ENCODE measurements around the gene MSH6. TPM values are rescaled to one million over a fixed set of nuclear protein-coding genes. Genes with fewer than 3 reads are reported as not detected.
"Not testable (repeated sequence)": the region's sequence is repeated elsewhere in the genome, so short reads cannot be mapped to it uniquely, and the experiment has no call there.

The MSH6 gene
- total RNA-seq, 2 donors from 2014 or later = 24.9 to 25.2 TPM

DNA sequence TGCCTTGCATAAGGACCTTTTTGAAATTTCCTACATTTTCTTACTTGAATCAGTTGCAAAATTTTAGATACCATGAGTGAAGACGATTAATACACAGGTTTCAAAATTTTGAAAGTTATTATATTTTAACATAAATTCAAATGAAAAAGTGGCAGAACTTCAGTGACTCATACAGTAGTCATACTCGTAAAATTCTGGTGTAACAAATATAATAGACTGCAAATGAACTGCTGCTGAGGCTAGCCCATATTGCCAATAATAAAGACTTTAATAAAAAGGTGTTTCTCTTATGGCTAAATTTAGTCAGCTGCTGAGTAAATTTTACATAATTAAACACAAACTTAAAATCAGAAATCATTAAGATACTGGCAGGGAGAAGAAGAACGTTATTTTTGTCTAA is 36.9 kb downstream of the MSH6 start:
- ATAC-seq (no peak), DNase-seq (no peak)
- intact Hi-C loops (cut with DNase I) = no loop called here

DNA sequence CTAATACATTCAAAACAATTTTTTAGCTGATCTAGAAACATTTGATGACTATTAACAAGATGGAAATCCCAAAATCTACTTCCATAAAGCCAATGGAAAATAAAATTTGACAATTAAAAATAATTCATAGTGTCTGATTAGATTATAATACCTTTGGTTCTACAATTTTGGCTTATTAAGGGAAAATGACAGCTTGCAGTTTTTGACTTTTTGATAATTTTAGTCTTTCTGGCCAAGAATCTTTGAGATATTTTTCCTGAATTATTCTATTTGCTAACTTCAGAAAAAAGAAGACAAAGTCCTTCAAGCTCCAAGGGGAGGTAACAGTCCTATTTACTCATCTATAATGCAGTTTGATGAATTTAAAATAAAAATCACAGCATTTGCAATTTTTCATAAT is 39.6 kb downstream of the MSH6 start:
- ATAC-seq = no peak
- intact Hi-C loops (cut with DNase I) = no loop called here
- no peak for DNase-seq

DNA sequence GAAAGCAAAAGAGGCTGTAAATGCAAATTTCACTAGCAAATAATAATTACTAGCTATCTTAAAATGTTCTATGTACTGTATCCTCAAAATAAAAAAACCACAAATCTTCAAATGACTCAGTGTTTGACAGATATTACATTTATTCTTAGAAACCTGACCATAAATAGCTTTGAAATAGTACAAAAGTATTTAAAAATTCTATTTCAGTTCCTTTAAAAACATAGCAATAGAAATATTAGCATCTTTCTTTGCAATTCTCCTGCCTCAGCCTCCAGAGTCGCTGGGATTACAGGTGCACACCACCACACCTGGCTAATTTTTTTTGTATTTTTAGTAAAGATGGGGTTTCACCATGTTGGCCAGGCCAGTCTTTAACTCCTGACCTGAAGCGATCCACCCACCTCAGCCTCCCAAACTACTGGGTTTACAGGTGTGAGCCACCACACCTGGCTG is 50.6 kb downstream of the MSH6 start:
- no peak for ATAC-seq
- intact Hi-C loops (cut with DNase I) = no loop called here
- no peak for DNase-seq

DNA sequence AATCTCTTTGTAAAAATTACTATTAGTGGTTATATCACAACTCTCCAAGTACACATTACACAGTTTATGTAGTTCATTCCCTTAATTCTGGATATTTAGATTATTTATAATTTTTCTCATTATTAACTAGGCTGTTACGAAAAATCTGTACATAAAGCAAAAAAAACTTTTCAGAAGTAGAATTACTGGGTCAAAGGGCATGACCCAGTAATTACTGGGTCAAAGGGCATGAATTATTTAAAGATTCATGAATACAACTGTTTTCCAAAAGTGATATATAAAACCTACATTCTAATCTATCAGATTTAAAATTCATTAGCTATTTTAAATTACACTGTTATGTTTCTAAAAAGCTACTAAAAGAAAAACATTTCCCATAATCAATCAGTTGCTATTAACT is 55.3 kb downstream of the MSH6 start:
- intact Hi-C loops (cut with DNase I) = no loop called here
- no peak for ATAC-seq

DNA sequence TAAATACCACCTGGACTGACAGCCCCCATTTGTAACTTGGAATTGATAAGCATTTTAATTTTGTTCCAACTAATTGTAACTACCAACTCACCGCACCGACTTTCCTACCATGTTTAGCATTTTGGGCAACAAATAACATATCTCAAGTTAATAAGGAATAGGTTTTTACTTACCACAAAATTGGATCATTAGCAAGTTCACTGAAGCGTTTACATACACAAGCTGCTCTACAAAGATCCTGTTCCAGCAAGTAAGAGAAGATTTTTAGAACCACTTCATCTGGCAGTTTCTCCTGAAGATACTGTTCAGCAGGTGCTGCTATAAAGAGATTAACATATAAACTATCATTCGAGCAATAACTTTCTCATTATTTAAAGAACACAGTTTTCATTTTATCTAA is 55.7 kb downstream of the MSH6 start:
- ATAC-seq (no peak), DNase-seq (no peak)
- intact Hi-C loops (cut with DNase I) = no loop called here

More for the DNA sequence above, 55.3 kb downstream of the MSH6 start:
- DNase-seq = no peak

DNA sequence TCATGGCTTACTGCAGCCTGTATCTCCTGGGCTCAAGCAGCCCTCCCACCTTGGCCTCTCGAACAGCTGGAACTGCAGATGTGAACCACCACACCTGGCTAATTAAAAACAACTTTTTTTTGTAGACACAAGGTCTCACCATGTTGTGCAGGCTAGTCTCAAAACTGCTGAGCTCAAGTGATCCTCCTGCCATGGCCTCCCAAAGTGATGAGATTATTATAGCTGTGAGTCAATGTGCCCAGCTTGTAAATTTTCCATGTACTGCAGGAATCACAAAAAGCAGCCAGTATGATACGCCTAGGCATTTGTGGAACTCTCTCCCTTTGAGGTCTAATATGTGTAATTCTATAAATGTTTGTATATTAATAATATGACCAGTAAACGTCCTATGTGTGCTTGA is 59.9 kb downstream of the MSH6 start:
- DNase-seq (no peak), ATAC-seq (no peak)
- intact Hi-C loops (cut with DNase I) = no loop called here

DNA sequence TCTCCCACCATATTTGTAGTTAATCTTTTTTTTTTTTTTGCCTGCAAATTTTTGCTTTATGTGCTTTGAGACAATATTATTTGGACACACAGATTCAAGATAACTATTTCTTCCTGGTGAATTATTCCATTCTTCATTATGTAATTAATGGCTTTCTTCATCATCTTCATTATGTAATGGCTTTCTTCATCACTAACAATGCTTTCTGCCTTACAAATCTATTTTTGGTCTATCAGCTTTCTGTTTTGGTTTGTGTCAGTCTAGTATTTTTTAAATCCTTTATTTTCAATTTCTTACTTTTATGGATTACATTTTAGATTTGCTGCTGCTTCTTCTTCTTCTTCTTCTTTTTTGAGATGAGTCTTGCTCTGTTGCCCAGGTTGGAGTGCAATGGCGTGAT is 60.5 kb downstream of the MSH6 start:
- intact Hi-C loops (cut with DNase I) = no loop called here
- no peak for DNase-seq

DNA sequence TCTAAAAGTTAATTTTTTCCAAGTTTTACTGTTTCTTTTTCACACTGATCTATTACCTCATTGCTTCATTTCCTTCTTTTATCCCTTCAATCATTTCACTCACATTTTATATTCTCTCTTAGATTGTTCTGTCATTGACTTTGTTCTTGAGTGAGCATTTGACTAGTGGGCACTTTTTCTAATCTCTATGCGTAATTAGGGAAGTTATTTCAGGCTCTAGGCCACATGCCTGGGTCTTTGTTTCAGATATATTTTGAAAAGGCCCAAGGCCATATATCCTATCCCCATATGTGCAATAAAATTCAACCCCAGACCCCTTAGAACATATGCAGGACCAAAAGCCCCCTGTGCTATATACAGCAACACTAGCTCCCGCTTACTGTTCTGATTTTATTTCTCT is 61.2 kb downstream of the MSH6 start:
- DNase-seq = no peak
- intact Hi-C loops (cut with DNase I) = no loop called here
- peak in 1 of 2 donors; percentile 27 for ATAC-seq

More for the DNA sequence above, 60.5 kb downstream of the MSH6 start:
- ATAC-seq = no peak

DNA sequence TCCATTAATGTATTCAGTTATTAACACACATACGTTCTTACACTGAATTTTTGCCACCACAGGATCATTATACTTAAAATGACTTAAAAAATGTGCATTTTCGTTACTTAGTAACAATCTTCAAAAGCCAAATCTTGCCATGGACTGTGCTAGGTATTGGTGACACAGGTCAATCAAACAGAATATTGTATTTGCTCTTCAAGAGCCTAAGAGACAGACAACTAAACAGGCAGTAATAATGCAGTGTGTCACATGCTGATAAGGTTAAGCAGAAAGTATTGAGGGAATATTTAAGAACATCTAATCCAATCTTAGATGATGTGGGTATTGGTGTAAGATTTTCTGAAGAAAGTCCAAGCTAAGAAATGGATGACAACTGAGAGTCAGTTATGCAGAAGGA is 66.4 kb downstream of the MSH6 start:
- intact Hi-C loops (cut with DNase I) = no loop called here
- DNase-seq = no peak
- ATAC-seq = no peak

DNA sequence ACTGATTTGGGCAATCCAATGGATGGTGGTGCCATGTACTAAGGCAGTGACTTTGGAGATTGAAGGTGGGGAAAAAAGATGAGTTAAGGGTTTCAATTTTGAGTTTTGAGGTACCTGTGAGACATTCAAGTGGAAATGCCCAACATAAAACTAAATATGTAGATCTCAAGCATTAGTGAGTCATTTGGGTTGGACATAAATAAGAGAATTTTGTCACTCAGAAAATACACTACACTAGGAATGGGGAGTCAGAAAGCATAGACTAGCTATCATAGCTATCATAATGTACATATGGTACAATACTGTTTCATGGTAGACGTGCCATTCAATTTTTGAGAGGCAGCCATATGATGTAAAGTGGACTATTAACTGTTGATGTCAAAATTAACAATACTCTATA is 67.3 kb downstream of the MSH6 start:
- ATAC-seq = no peak
- intact Hi-C loops (cut with DNase I) = no loop called here

DNA sequence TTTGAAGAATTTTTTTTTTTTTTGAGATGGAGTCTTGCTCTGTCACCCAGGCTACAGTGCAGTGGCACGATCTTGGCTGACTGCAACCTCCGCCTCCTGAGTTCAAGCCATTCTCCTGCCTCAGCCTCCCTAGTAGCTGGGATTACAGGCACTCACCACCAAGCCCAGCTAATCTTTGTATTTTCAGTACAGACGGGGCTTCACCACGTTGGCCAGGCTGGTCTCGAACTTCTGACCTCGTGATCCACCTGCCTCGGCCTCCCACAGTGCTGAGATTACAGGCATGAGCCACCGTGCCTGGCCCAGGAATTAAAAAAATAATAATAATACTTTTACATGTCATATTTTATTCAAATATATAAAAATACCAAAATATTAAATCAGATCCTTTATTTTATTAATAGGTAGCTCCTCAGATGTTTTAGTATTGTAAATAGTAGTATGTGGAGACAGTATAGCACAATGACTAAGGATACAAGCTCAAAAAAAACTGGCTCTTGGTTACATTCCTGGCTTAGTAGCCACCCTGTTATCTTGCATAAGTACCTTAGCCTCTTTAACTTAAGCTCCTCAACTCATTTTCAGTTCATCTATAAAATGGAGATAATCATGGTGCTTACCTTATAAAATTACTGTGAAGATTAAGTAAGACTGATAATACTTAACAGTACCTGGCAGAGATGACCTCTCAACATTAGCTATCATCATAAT is 70.3 kb downstream of the MSH6 start:
- ATAC-seq = peak in 1 of 2 donors; percentile 54
- intact Hi-C loops (cut with DNase I); DNase-seq: not testable (repeated sequence)

More for the DNA sequence above, 67.3 kb downstream of the MSH6 start:
- DNase-seq = no peak

Other genes starting within 250 kb of the MSH6 start
- gene KCNK12, start 212.2 kb upstream of the MSH6 start, total RNA-seq = not detected
- 10 to 100 TPM; 42.9 to 48.5 TPM for gene FBXO11, start 123.4 kb downstream of the MSH6 start, total RNA-seq

All from left cardiac atrium (tissue), 4 donors.